GM12873 (cell line): ENCODE measurements around the gene IDS.

Experiments
- CTCF ChIP-seq: IDR thresholded peaks from 2 replicates; pipeline ENCODE4 v1.5.1; 2012; ENCODE audit warnings: low read depth, mild to moderate bottlenecking, moderate library complexity, low read length, control low read depth; ENCODE audit not compliant: insufficient read depth; ENCODE audit errors: missing control alignments

Gene IDS

GRCh38 chrX:149505671-149506070, 565 bp upstream of the IDS start:
- TF ChIP-seq CTCF: no peak

GRCh38 chrX:149504226-149504914, 736 bp downstream of the IDS start:
- peak; percentile 78 for TF ChIP-seq CTCF

GRCh38 chrX:149499766-149500165, 5.3 kb downstream of the IDS start:
- TF ChIP-seq CTCF: no peak

- TF ChIP-seq CTCF: no peak
These were observed 6.3 kb downstream of the IDS start for GRCh38 chrX:149498767-149499166.

GRCh38 chrX:149497626-149498025, 7.5 kb downstream of the IDS start:
- no peak for TF ChIP-seq CTCF

GRCh38 chrX:149497054-149497453, 8.1 kb downstream of the IDS start:
- no peak for TF ChIP-seq CTCF

- no peak for TF ChIP-seq CTCF
These were observed 9.5 kb downstream of the IDS start for GRCh38 chrX:149495573-149496071.
